HG03060 (cell line): ENCODE data around the gene GALNT10.

ENCODE experiments used
- ATAC-seq: cut with Tn5 transposase; IDR thresholded peaks from one replicate; pipeline ENCODE4 v1.9.1; 2021; ENCODE audit warnings: low read depth, moderate number of reproducible peaks; ENCODE audit not compliant: unreplicated experiment

The GALNT10 gene

DNA sequence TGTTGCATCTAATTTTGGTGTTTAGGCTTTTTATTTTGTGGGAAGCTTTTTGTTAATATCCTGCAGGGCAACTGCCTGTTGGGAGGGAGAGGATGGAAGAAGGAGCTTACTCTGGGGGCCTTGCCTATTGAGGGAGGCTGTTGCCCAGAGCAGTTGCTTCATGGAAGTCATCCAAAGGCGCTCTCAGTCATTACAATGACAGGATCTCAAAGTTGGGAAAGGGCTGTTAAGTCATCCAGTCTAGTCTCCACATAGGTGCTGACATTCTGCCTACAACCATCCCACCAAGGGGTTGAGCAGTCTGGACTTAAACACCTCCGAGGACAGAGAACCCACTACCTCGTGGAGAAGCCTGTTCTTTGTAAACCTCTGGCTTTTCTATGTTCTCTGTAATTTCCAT is 268.5 kb downstream of the GALNT10 start:
- no peak for ATAC-seq

- no peak for ATAC-seq
These were observed 269.6 kb downstream of the GALNT10 start for GRCh38 chr5:154460172-154460571.

DNA sequence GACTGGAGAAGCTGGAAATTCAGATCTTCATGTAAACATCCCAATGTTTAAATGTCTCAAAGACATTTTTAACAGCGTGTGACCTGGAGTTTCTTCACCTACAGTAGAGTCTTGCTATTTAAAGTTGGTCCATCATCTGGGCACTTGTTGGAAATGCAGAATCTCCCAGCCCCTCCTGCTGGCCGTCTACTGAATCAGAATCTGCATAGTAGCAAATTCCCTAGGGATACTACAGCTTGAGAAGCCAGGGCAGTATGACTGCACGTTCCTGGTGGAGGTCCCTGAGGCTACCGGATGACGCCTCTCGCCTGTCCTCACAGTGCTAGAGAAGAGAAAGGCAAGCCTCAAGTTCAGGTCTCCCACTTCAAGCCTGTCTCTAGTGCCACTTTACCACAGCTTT is 271.0 kb downstream of the GALNT10 start:
- no peak for ATAC-seq

DNA sequence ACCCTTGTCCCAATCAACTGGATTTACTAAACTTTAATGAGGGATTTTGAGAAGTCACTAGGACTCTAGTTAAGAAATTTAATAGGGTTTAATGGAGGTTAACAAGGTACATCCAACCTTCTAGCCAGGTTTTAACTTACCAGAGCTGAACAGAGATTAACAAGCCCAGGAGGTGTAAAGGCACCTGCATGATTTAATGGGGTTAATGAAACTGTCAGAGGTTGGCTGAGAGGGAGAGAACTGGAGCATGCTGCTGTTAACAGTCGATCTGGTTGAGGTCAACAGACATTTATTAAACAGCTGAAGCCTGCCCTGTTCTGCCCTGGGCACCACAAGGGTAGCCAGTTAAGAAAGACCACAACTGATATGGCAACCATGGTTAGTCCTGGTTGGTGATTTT is 273.9 kb downstream of the GALNT10 start:
- no peak for ATAC-seq

DNA sequence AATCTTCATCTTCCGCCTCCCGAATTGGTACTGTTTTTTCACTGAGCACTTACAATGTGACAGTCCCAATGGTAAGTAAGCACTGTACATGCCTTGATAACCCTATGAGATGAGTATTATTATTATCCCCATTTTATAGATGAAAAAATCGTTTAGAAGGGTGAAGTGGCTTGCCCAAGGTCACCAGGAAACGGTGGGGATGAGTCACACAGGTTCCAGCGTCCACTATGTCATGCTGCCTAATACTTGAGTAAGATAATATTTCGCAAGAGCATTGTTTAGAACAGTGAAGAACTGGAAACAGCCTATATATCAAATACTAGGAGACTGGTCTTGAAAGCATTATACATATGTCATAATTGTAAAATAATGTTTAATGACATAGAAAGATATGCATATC is 274.6 kb downstream of the GALNT10 start:
- no peak for ATAC-seq

GRCh38 chr5:154466147-154466546 is 275.6 kb downstream of the GALNT10 start:
- ATAC-seq: no peak

GRCh38 chr5:154466671-154467070 is 276.1 kb downstream of the GALNT10 start:
- ATAC-seq: no peak

GRCh38 chr5:154467655-154468354 is 277.3 kb downstream of the GALNT10 start:
- peak; percentile 95 for ATAC-seq

DNA sequence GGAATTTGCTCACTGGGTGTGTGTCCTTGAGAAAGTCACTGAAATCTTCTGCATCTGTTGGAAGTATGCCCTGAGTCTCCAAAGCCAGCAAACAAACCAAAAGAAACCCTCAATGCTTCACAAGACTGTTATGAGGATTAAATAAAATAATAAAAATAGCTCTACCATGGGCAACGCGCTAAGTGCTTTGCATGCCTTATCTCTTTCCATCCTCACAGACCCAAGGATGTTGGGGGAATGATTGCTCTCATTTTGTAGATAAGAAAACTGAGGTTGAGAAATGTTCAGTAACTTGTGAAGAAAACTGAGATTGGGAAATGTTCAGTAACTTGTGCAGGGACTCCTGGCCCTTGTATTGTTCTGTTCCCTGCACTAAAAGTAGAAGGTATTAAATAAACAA is 279.6 kb downstream of the GALNT10 start:
- ATAC-seq: no peak
